A549 (cell line): ENCODE results near the gene PRKG1.

Source experiments
- BCL3 ChIP-seq: fragments of >200 bp; sonication (Bioruptor Twin); formaldehyde crosslinking; IDR thresholded peaks from 3 replicates; pipeline ENCODE4 v1.6.1; 2016
- KDM1A ChIP-seq: fragments of 200-600 bp; sonication (generic); IDR thresholded peaks from 2 replicates; pipeline ENCODE4 v1.6.1; 2016; ENCODE audit warnings: low read depth, mild to moderate bottlenecking
- PHF8 ChIP-seq: fragments of 200-600 bp; sonication (generic); IDR thresholded peaks from 2 replicates; pipeline ENCODE4 v1.6.1; 2016; ENCODE audit warnings: low read depth, mild to moderate bottlenecking, antibody characterized with exemption, moderate library complexity, borderline replicate concordance
- POLR2A ChIP-seq: IDR thresholded peaks from 2 replicates; pipeline ENCODE4 v1.6.1; 2012; ENCODE audit warnings: mild to moderate bottlenecking, low read length
- RNF2 ChIP-seq: fragments of 200-600 bp; sonication (generic); IDR thresholded peaks from 2 replicates; pipeline ENCODE4 v1.6.1; 2016; ENCODE audit warnings: low read depth, mild to moderate bottlenecking, antibody characterized with exemption, moderate library complexity, borderline replicate concordance
- SMC3 ChIP-seq: fragments of >200 bp; sonication (Bioruptor Twin); formaldehyde crosslinking; IDR thresholded peaks from 3 replicates; pipeline ENCODE4 v1.6.1; 2018; ENCODE audit warnings: inconsistent platforms
- TF ChIP-seq, protein P1 (sequence below): fragments of >200 bp; sonication (Bioruptor Twin); formaldehyde crosslinking; IDR thresholded peaks from 3 replicates; pipeline ENCODE4 v1.5.1; 2016

DNA sequence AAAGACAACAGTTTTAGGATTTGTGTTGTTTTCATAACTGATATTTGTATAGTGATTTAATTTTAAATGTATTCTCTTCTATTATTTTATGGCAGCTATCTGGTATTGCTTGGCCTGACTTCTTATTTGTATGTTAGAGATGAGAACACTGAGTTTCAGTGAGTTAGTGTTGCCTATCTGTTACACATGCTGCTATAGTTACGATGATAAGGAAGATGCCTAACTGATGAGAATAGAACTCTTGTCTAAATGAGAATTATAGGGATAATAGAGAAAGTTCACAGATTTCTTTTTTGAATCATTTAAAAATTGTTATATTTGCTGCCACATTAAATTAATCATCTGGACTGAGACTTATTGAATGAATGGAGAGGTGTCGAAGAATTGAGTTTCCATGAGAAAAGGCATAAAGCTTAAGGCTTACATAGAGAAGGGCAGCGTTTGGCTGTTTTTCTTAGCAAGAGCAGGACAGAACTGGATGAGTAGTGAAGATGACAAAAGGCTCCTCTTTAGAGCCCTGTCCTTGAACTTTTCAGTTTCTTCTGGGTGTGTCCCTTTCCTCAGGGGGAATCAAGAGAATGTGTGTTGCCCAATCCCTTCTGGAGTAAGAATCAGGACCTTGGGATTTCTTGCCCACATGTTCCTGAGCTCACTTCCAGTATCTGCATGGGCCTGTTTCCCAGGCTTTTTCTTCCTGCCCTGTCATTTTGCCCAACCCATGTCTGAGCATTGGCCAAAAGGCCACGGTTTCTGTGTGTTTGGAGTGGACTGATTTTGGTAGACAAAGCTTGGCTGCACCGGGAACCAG, 820.7 kb downstream of the PRKG1 start:
- TF ChIP-seq BCL3 (no peak), KDM1A (no peak), SMC3 (no peak), RNF2 (no peak), POLR2A (no peak), PHF8 (no peak)
- TF ChIP-seq, protein P1, sequence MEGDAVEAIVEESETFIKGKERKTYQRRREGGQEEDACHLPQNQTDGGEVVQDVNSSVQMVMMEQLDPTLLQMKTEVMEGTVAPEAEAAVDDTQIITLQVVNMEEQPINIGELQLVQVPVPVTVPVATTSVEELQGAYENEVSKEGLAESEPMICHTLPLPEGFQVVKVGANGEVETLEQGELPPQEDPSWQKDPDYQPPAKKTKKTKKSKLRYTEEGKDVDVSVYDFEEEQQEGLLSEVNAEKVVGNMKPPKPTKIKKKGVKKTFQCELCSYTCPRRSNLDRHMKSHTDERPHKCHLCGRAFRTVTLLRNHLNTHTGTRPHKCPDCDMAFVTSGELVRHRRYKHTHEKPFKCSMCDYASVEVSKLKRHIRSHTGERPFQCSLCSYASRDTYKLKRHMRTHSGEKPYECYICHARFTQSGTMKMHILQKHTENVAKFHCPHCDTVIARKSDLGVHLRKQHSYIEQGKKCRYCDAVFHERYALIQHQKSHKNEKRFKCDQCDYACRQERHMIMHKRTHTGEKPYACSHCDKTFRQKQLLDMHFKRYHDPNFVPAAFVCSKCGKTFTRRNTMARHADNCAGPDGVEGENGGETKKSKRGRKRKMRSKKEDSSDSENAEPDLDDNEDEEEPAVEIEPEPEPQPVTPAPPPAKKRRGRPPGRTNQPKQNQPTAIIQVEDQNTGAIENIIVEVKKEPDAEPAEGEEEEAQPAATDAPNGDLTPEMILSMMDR = no peak
